Caco-2 (cell line): ENCODE data around the gene PDGFC. TPM values are rescaled to one million over a fixed set of nuclear protein-coding genes. Genes with fewer than 3 reads are reported as not detected.

Experiments used
- BruUV-seq: library from RNA; stranded (reverse); fragments of 400-500 nt; replicated peaks from 2 replicates; lab custom pipeline; 2021; lab: Mats Ljungman, UMichigan
- CTCF ChIA-PET: fragments of 300-600 bp; sonication (Branson Sonifier 250); formaldehyde crosslinking; loops from one replicate; lab custom pipeline; 2022; ENCODE audit warnings: antibody characterized with exemption; lab: Charles Lee
- POLR2A ChIA-PET: fragments of 300-600 bp; sonication (Branson Sonifier 250); formaldehyde crosslinking; loops from one replicate; lab custom pipeline; 2022; ENCODE audit warnings: antibody characterized with exemption; lab: Charles Lee
- DNase-seq, 2 experiments: peaks; one replicate each; pipeline versions ENCODE4 v3.0.0 to v3.0.0-alpha.2; 2020 to 2022
- H3K27me3 ChIP-seq: replicated peaks from 2 replicates; pipeline ENCODE4 v1.6.0; 2011; ENCODE audit warnings: low read length; ENCODE audit not compliant: control insufficient read depth, insufficient read depth
- H3K36me3 ChIP-seq: 2 replicates; pipeline ENCODE4 v1.5.1; 2011; ENCODE audit warnings: low read length; ENCODE audit not compliant: control insufficient read depth, insufficient read depth
- H3K4me1 ChIP-seq: fragments of 250-450 bp; sonication (Bioruptor Pico); 2 replicates; pipeline ENCODE4 v1.5.1; 2020; ENCODE audit warnings: mild to moderate bottlenecking
- H3K4me3 ChIP-seq: 2 replicates; pipeline ENCODE4 v1.5.1; 2011; ENCODE audit warnings: low read depth, mild to moderate bottlenecking, control low read depth, low read length
- H3K9me3 ChIP-seq: fragments of 250-450 bp; sonication (Bioruptor Pico); 2 replicates; pipeline ENCODE4 v1.5.1; 2020; ENCODE audit warnings: mild to moderate bottlenecking, moderate library complexity
- H3K27ac Mint-ChIP-seq: one replicate; pipeline ENCODE4 v1.8.0; 2022; ENCODE audit warnings: mixed read lengths; ENCODE audit not compliant: unreplicated experiment
- H3K27me3 Mint-ChIP-seq: one replicate; pipeline ENCODE4 v1.8.0; 2022; ENCODE audit warnings: mixed read lengths; ENCODE audit not compliant: insufficient read depth, unreplicated experiment
- H3K36me3 Mint-ChIP-seq: one replicate; pipeline ENCODE4 v1.8.0; 2022; ENCODE audit warnings: mild to moderate bottlenecking, mixed read lengths; ENCODE audit not compliant: insufficient read depth, unreplicated experiment
- H3K4me1 Mint-ChIP-seq: one replicate; pipeline ENCODE4 v1.8.0; 2022; ENCODE audit warnings: low read depth, mixed read lengths; ENCODE audit not compliant: unreplicated experiment
- H3K4me3 Mint-ChIP-seq: one replicate; pipeline ENCODE4 v1.8.0; 2022; ENCODE audit warnings: mild to moderate bottlenecking, moderate library complexity, mixed read lengths; ENCODE audit not compliant: unreplicated experiment
- H3K9me3 Mint-ChIP-seq: one replicate; pipeline ENCODE4 v1.8.0; 2022; ENCODE audit warnings: mixed read lengths; ENCODE audit not compliant: unreplicated experiment
- CTCF ChIP-seq, 2 experiments: fragments of 200-600 bp in 1 of 2; IDR thresholded peaks; 1 replicate in 1 of 2; 2 replicates in 1 of 2; pipeline versions ENCODE4 v1.5.1 to v1.8.0; 2011 to 2022; ENCODE audit warnings: antibody characterized with exemption in 1 of 2, control low read depth in 1 of 2, inconsistent platforms in 1 of 2, low read depth in 1 of 2, low read length in 1 of 2, mild to moderate bottlenecking in 1 of 2, moderate library complexity in 1 of 2; ENCODE audit not compliant: insufficient read depth in 1 of 2, severe bottlenecking in 1 of 2, unreplicated experiment in 1 of 2
- intact Hi-C: fragments of 100-400 bp; cut with micrococcal nuclease; formaldehyde crosslinking; loops from one replicate; pipeline ENCODE4 v1.10.0; 2022; ENCODE audit not compliant: unreplicated experiment
- total RNA-seq: library from RNA; stranded (reverse); gene quantifications from 2 replicates; pipeline ENCODE4 v1.2.3, GENCODE V29; 2022

PDGFC gene
- total RNA-seq, 1 experiment from 2014 or later, result 9.5 TPM

DNA sequence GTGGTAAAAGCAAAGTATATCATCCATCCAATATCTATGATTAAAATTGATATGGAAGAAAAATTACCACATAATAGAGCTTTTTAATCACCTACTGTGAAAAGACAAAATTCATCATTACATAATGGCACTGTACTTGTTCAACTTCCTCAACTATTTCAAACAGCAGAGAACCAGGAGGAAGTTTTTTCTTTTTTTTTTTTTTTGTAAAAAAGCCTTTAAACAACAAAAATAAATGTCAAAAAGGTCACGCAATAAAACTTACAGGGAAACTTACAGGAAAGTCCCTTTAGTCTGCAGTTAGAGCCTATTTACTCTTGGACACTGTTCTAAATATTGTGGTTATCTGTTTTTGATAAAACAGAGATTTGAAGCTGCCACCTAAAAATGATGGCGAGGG lies 4.8 kb downstream of the PDGFC start:
- intact Hi-C loops, result loop anchor here (5.0 kb wide), 1 partner anchor 290 kb away; no protein-coding TSS in a partner anchor
- no peak for TF ChIP-seq CTCF (IDR thresholded peaks at IDR 0.05; ENCODE audit: insufficient read depth in 1 of 2, low read depth in 1 of 2, low read length in 1 of 2, severe bottlenecking in 1 of 2, unreplicated experiment in 1 of 2)
- no peak overlapping the region for H3K27ac Mint-ChIP-seq

DNA sequence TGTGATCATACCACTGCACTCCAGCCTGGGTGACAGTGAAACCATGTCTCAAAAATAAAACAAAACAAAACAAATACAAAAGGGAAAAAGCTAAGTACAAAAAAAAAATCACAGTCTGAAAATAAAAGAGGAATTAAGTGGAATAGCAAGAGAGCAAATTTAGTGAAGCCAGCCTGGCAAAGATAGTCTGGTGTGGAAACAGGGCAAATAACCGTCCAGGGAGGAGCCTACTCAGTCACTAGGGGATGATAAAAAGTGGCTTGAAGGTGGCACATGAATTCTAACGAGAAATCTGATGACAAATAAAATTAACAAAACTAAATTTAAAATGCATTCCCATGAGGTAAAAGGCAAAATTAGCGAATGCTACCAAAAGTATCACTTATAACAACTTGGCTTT lies 8.2 kb downstream of the PDGFC start:
- no peaks in the 10 kb centered on the region for H3K27me3 ChIP-seq
- H3K9me3 ChIP-seq, result no peaks in the 10 kb centered on the region
- intact Hi-C loops, result no loop called here
- H3K4me3 Mint-ChIP-seq, result no peak overlapping the region
- DNase-seq, result no peak
- no peak overlapping the region for H3K4me3 ChIP-seq
- H3K4me1 Mint-ChIP-seq, result peaks cover 17% of the 10 kb centered on the region
- H3K36me3 Mint-ChIP-seq, result no peaks in the 10 kb centered on the region
- BruUV-seq, result no TSS peak
- TF ChIP-seq CTCF (IDR thresholded peaks at IDR 0.05; ENCODE audit: insufficient read depth in 1 of 2, low read depth in 1 of 2, low read length in 1 of 2, severe bottlenecking in 1 of 2, unreplicated experiment in 1 of 2), result no peak
- no peak overlapping the region for H3K27ac Mint-ChIP-seq
- H3K9me3 Mint-ChIP-seq, result no peaks in the 10 kb centered on the region
- CTCF ChIA-PET, result no interaction called here
- H3K4me1 ChIP-seq, result no peaks in the 10 kb centered on the region
- POLR2A ChIA-PET, result no interaction called here
- no peaks in the 10 kb centered on the region for H3K27me3 Mint-ChIP-seq
- no peaks in the 10 kb centered on the region for H3K36me3 ChIP-seq

More for the DNA sequence above, 4.8 kb downstream of the PDGFC start:
- no peaks in the 10 kb centered on the region for H3K27me3 ChIP-seq
- no peaks in the 10 kb centered on the region; the same call in 1 of the 2 replicates for H3K4me1 ChIP-seq
- H3K27me3 Mint-ChIP-seq, result no peaks in the 10 kb centered on the region
- H3K4me3 Mint-ChIP-seq, result no peak overlapping the region
- no TSS peak for BruUV-seq
- H3K4me3 ChIP-seq, result no peak overlapping the region
- no peaks in the 10 kb centered on the region for H3K9me3 ChIP-seq
- CTCF ChIA-PET, result no interaction called here
- H3K36me3 Mint-ChIP-seq, result no peaks in the 10 kb centered on the region
- no peaks in the 10 kb centered on the region for H3K9me3 Mint-ChIP-seq
- DNase-seq, result no peak
- H3K4me1 Mint-ChIP-seq, result peaks cover 24% of the 10 kb centered on the region
- POLR2A ChIA-PET, result no interaction called here
- H3K36me3 ChIP-seq, result no peaks in the 10 kb centered on the region

DNA sequence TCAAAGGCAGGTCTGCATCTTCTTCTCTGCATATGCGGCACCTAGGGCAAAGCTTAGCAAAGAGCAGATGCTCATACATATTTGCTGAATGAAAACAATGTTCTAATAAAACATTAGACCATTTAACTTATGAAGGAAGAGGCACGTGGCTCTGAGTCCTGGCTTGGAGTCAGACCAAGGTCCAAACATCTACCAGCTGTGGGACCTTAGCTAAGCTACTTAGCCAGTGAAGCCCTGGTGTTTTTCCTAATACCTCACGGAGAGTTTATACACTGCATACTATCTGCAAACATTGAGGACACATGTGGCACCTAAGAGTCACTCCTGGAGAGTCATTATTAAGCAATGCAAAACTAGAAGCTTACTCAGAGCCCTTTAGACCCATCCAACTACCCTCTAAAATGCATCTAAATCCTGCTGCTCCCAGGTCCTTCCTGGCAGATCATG lies 9.0 kb downstream of the PDGFC start:
- H3K4me3 Mint-ChIP-seq, result no peak overlapping the region
- intact Hi-C loops, result no loop called here

More for the DNA sequence above, 9.0 kb downstream of the PDGFC start:
- H3K4me1 ChIP-seq, result no peaks in the 10 kb centered on the region
- no peak for TF ChIP-seq CTCF (IDR thresholded peaks at IDR 0.05; ENCODE audit: insufficient read depth in 1 of 2, low read depth in 1 of 2, low read length in 1 of 2, severe bottlenecking in 1 of 2, unreplicated experiment in 1 of 2)
- H3K36me3 ChIP-seq, result no peaks in the 10 kb centered on the region
- CTCF ChIA-PET, result no interaction called here
- H3K36me3 Mint-ChIP-seq, result no peaks in the 10 kb centered on the region
- POLR2A ChIA-PET, result no interaction called here
- H3K9me3 Mint-ChIP-seq, result no peaks in the 10 kb centered on the region
- no peaks in the 10 kb centered on the region for H3K27me3 Mint-ChIP-seq
- DNase-seq, result no peak
- H3K4me1 Mint-ChIP-seq, result peaks cover 19% of the 10 kb centered on the region
- H3K27me3 ChIP-seq, result no peaks in the 10 kb centered on the region
- no peaks in the 10 kb centered on the region for H3K9me3 ChIP-seq
- no peak overlapping the region for H3K27ac Mint-ChIP-seq
- BruUV-seq, result no TSS peak
- no peak overlapping the region for H3K4me3 ChIP-seq
